ENCODE data around the gene XRCC2.

DNA sequence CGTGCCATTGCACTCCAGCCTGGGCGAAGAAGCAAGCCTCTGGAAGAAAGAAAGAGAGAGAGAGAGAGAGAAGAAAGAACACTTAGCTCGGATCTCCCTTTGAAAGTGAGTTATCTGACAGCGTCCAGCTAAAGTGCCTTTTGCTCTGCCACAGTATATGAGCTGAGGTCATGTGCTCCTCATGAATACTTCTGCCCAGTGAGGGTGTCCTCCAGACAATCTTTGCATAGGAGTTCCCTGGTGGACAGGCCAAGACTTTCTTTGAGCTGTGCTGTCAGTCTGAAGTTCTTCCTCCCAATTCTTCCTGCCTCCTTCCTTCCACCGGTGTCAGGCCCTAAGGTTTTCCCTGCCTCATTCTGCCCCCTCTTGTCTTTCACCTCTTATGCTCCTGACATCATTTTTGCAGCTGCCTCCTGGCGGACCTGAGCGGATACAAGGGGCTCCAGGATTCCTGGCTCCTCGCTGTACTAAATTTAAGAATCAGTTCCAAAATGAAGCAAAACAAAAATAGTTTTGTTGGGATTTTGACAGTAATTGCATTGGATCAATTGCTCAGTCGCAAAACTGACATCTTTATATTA is 31.9 kb downstream of the XRCC2 start:
- TF ChIP-seq, protein P1, sequence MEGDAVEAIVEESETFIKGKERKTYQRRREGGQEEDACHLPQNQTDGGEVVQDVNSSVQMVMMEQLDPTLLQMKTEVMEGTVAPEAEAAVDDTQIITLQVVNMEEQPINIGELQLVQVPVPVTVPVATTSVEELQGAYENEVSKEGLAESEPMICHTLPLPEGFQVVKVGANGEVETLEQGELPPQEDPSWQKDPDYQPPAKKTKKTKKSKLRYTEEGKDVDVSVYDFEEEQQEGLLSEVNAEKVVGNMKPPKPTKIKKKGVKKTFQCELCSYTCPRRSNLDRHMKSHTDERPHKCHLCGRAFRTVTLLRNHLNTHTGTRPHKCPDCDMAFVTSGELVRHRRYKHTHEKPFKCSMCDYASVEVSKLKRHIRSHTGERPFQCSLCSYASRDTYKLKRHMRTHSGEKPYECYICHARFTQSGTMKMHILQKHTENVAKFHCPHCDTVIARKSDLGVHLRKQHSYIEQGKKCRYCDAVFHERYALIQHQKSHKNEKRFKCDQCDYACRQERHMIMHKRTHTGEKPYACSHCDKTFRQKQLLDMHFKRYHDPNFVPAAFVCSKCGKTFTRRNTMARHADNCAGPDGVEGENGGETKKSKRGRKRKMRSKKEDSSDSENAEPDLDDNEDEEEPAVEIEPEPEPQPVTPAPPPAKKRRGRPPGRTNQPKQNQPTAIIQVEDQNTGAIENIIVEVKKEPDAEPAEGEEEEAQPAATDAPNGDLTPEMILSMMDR (IDR thresholded peaks at IDR 0.05), result no peak
- no peak for TF ChIP-seq POLR2A (IDR thresholded peaks at IDR 0.05)
